Measurements from ENCODE around the gene INHBE. TPM values are rescaled to one million over a fixed set of nuclear protein-coding genes. Genes with fewer than 3 reads are reported as not detected.

Gene INHBE
- total RNA-seq, 1 donor from 2014 or later = 0.61 TPM

DNA sequence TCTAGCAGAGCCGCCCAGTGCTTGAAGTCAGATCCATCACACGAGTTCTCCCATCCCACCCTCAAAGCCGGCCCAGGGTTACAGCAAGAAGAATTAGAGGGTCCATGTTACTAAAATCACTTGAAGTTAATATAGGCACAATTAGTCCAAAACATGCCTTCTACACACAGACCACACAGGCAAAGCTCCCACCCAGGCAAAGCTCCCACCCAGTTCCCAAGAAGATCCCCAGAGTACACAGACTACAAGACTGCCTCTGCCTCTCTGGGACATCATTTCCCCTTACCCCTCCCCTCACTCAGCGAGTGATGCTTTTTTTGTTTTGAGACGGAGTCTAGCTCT lies 7.8 kb downstream of the INHBE start:
- Mint-ChIP-seq H3K27me3 (ENCODE audit: low read depth) (peaks cover 80% of the 10 kb centered on the region), H3K4me1 (peaks cover 36% of the 10 kb centered on the region), H3K36me3 (ENCODE audit: low read depth) (no peaks in the 10 kb centered on the region), H3K4me3 (peak overlapping the region; percentile 88), H3K9me3 (no peaks in the 10 kb centered on the region), H3K27ac (ENCODE audit: unreplicated experiment) (no peak overlapping the region)
- no peak for DNase-seq (ENCODE audit: low read depth, low spot score)
- TF ChIP-seq, protein P1, sequence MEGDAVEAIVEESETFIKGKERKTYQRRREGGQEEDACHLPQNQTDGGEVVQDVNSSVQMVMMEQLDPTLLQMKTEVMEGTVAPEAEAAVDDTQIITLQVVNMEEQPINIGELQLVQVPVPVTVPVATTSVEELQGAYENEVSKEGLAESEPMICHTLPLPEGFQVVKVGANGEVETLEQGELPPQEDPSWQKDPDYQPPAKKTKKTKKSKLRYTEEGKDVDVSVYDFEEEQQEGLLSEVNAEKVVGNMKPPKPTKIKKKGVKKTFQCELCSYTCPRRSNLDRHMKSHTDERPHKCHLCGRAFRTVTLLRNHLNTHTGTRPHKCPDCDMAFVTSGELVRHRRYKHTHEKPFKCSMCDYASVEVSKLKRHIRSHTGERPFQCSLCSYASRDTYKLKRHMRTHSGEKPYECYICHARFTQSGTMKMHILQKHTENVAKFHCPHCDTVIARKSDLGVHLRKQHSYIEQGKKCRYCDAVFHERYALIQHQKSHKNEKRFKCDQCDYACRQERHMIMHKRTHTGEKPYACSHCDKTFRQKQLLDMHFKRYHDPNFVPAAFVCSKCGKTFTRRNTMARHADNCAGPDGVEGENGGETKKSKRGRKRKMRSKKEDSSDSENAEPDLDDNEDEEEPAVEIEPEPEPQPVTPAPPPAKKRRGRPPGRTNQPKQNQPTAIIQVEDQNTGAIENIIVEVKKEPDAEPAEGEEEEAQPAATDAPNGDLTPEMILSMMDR (conservative IDR thresholded peaks at IDR 0.05) = no peak

DNA sequence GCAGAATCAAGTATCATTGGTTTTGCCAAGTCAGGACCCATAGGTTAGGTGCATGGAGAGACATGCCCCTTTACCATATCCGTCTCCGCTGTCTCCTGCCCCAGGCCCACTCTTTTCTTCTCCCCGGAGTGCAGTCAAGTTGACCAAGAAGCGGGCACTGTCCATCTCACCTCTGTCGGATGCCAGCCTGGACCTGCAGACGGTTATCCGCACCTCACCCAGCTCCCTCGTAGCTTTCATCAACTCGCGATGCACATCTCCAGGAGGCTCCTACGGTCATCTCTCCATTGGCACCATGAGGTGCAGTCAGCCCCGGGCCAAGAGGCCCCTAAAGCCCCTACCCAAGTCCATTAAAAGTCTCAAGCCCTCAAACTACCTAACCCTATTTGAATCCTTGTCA lies 9.5 kb downstream of the INHBE start:
- H3K4me3 Mint-ChIP-seq = peak overlapping the region; percentile 41
- TF ChIP-seq, protein P1 (conservative IDR thresholded peaks at IDR 0.05) = no peak

DNA sequence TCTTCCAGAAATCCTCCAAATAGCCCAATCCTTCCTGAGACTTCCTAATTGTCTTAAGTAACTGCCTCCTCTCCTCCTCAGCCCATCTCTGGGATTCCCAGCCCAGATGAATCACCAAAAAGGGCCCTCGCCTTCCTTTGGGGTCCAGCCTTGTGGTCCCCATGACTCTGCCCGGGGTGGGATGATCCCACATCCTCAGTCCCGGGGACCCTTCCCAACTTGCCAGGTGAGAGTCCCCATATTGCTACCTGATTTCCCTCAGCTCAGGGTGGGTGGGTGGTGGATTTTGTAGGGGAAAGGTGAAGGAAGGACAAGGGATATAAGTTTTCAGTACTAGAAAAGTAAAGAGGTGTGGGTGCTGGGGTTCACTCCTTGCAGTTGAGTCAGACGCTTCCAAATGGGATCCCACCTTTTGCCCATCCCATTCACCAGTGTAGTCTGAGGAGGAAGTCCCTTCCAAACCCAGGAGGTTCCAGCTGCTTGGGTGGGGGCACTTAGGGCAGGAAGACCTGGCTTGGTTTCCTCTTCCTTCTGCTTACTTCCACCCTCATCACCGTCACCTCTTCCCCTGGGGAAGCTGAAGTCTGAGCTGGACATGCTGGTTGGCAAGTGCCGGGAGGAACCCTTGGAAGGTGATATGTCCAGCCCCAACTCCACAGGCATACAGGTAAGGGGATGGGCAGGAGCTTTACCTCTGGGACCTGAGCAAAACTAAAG lies 10.1 kb downstream of the INHBE start:
- H3K4me3 Mint-ChIP-seq = peak overlapping the region; percentile 41
- peaks cover 88% of the 10 kb centered on the region for H3K27me3 Mint-ChIP-seq (ENCODE audit: low read depth)
- peak overlapping the region; percentile 12 for H3K27ac Mint-ChIP-seq (ENCODE audit: unreplicated experiment)
- peaks cover 22% of the 10 kb centered on the region for H3K4me1 Mint-ChIP-seq
- TF ChIP-seq, protein P1 (conservative IDR thresholded peaks at IDR 0.05) = no peak
- DNase-seq (ENCODE audit: low read depth, low spot score) = no peak
- no peaks in the 10 kb centered on the region for H3K36me3 Mint-ChIP-seq (ENCODE audit: low read depth)
- no peaks in the 10 kb centered on the region for H3K9me3 Mint-ChIP-seq

More for the DNA sequence above, 9.5 kb downstream of the INHBE start:
- H3K4me1 Mint-ChIP-seq = peaks cover 26% of the 10 kb centered on the region
- H3K36me3 Mint-ChIP-seq (ENCODE audit: low read depth) = no peaks in the 10 kb centered on the region
- H3K27ac Mint-ChIP-seq (ENCODE audit: unreplicated experiment) = no peak overlapping the region
- H3K27me3 Mint-ChIP-seq (ENCODE audit: low read depth) = peaks cover 87% of the 10 kb centered on the region
- H3K9me3 Mint-ChIP-seq = no peaks in the 10 kb centered on the region
- no peak for DNase-seq (ENCODE audit: low read depth, low spot score)

DNA sequence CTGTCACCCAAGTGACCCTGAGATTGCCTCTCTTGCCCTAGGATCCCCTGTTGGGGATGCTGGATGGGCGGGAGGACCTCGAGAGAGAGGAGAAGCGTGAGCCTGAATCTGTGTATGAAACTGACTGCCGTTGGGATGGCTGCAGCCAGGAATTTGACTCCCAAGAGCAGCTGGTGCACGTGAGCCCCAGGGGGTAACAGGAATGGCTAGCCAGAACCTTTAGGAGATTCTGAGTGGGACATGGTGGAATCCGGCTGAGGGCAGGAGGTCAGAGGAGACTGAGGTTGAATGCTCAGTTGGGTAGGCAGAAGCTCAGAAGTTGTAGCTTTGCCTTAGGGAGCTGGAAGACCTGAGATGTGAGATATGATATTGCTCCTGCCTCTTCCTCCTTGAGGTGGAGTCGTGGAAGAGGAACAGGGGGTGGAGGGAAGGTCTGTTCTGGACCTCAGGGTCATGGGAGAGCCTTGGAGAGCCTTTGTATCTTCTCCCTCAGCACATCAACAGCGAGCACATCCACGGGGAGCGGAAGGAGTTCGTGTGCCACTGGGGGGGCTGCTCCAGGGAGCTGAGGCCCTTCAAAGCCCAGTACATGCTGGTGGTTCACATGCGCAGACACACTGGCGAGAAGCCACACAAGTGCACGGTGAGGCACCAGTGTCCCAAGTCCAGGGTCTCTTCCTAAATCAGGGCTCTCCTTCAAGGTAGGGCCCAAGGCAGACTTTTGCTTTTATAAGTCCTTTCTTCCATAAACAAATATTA lies 10.8 kb downstream of the INHBE start:
- TF ChIP-seq, protein P1 (conservative IDR thresholded peaks at IDR 0.05) = no peak
- no peak overlapping the region for H3K4me3 Mint-ChIP-seq
- peaks cover 16% of the 10 kb centered on the region for H3K4me1 Mint-ChIP-seq
- H3K9me3 Mint-ChIP-seq = no peaks in the 10 kb centered on the region
- H3K36me3 Mint-ChIP-seq (ENCODE audit: low read depth) = no peaks in the 10 kb centered on the region
- H3K27ac Mint-ChIP-seq (ENCODE audit: unreplicated experiment) = no peak overlapping the region
- H3K27me3 Mint-ChIP-seq (ENCODE audit: low read depth) = peaks cover 83% of the 10 kb centered on the region
- no peak for DNase-seq (ENCODE audit: low read depth, low spot score)

DNA sequence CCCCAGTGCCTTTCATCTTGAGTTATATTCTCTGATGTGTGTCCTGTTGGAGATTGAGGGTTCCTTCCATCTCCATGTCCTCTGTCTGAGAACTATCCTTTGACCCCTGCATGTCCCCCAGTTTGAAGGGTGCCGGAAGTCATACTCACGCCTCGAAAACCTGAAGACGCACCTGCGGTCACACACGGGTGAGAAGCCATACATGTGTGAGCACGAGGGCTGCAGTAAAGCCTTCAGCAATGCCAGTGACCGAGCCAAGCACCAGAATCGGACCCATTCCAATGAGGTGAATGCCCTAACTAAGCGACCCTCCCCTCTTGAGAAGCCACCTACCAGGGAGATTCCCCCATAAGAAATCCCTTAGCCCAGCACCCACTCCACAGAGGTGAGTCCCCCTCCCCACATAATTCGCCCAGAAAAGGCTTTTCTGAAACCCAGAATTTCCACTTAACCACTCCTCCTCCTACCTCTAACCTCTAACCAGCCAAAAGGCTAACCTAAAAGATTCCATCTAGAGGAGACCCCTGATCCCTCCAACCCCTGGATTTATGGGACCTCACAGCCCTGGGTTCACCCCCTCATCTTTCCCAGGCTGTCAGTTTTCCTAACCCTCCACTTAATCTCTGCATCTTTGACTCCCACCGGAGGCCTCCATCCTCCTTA lies 12.2 kb downstream of the INHBE start:
- Mint-ChIP-seq H3K4me3 (no peak overlapping the region), H3K4me1 (peaks cover 6% of the 10 kb centered on the region), H3K27ac (ENCODE audit: unreplicated experiment) (peak overlapping the region; percentile 85), H3K36me3 (ENCODE audit: low read depth) (no peaks in the 10 kb centered on the region), H3K9me3 (no peaks in the 10 kb centered on the region), H3K27me3 (ENCODE audit: low read depth) (peaks cover 86% of the 10 kb centered on the region)
- DNase-seq (ENCODE audit: low read depth, low spot score) = no peak
- TF ChIP-seq, protein P1 (conservative IDR thresholded peaks at IDR 0.05) = no peak

Data from neural crest cell (in vitro differentiated cells).